GM23338 (cell line): Measurements from ENCODE around the gene GNAS. TPM values are rescaled to one million over a fixed set of nuclear protein-coding genes. Genes with fewer than 3 reads are reported as not detected.
A peak's percentile ranks its signal among the peaks of the same experiment; 100 is the strongest.

Experiments
- ATAC-seq: fragments of 200-7000 bp; cut with Tn5 transposase; 3 replicates; pipeline ENCODE4 v1.9.1; 2020
- DNase-seq: peaks from one replicate; pipeline ENCODE4 v3.0.0-alpha.2; 2015; ENCODE audit warnings: low spot score
- H2AFZ ChIP-seq: fragments of 200-600 bp; sonication (generic); 2 replicates; pipeline ENCODE4 v1.8.0; 2016; ENCODE audit warnings: antibody characterized with exemption, mild to moderate bottlenecking, moderate library complexity
- H3F3A ChIP-seq: fragments of 200-600 bp; sonication (generic); replicated peaks from 2 replicates; pipeline ENCODE4 v1.8.0; 2017; ENCODE audit warnings: antibody characterized with exemption, mixed run types, low read depth
- H3K27ac ChIP-seq: fragments of 200-600 bp; sonication (generic); 2 replicates; pipeline ENCODE4 v1.6.1; 2016; ENCODE audit warnings: low read depth
- H3K27me3 ChIP-seq: fragments of 200-600 bp; sonication (generic); 2 replicates; pipeline ENCODE4 v1.8.0; 2016; ENCODE audit warnings: mild to moderate bottlenecking, mixed run types, moderate library complexity; ENCODE audit not compliant: insufficient read depth
- H3K36me3 ChIP-seq: fragments of 200-600 bp; sonication (generic); 2 replicates; pipeline ENCODE4 v1.8.0; 2016; ENCODE audit warnings: mild to moderate bottlenecking; ENCODE audit not compliant: insufficient read depth
- H3K4me1 ChIP-seq: fragments of 200-600 bp; sonication (generic); 2 replicates; pipeline ENCODE4 v1.8.0; 2016; ENCODE audit warnings: mild to moderate bottlenecking, moderate library complexity; ENCODE audit not compliant: insufficient read depth
- H3K4me2 ChIP-seq: fragments of 200-600 bp; sonication (generic); 2 replicates; pipeline ENCODE4 v1.7.1; 2017; ENCODE audit warnings: mixed run types
- H3K4me3 ChIP-seq: fragments of 200-600 bp; sonication (generic); 2 replicates; pipeline ENCODE4 v1.6.1; 2016; ENCODE audit warnings: mixed run types
- H3K79me2 ChIP-seq: fragments of 200-600 bp; sonication (generic); replicated peaks from 2 replicates; pipeline ENCODE4 v1.8.0; 2017; ENCODE audit warnings: mild to moderate bottlenecking; ENCODE audit not compliant: insufficient read depth
- H3K9me2 ChIP-seq: fragments of 200-600 bp; sonication (generic); 2 replicates; pipeline ENCODE4 v1.8.0; 2017; ENCODE audit not compliant: insufficient read depth
- H4K20me1 ChIP-seq: fragments of 200-600 bp; sonication (generic); replicated peaks from 2 replicates; pipeline ENCODE4 v1.8.0; 2017; ENCODE audit warnings: mild to moderate bottlenecking; ENCODE audit not compliant: insufficient read depth
- H3K27ac Mint-ChIP-seq: 2 replicates; pipeline ENCODE4 v1.8.0; 2020; ENCODE audit warnings: inconsistent platforms, mild to moderate bottlenecking, moderate library complexity, mixed read lengths
- H3K27me3 Mint-ChIP-seq: 3 replicates; pipeline ENCODE4 v1.8.0; 2022; ENCODE audit warnings: low read depth, mild to moderate bottlenecking, moderate library complexity, mixed read lengths, inconsistent platforms; ENCODE audit not compliant: insufficient read depth, poor library complexity
- H3K36me3 Mint-ChIP-seq: 3 replicates; pipeline ENCODE4 v1.8.0; 2021; ENCODE audit warnings: low read depth, mild to moderate bottlenecking, inconsistent platforms, moderate library complexity, mixed read lengths
- H3K4me1 Mint-ChIP-seq: 3 replicates; pipeline ENCODE4 v1.8.0; 2020; ENCODE audit warnings: mild to moderate bottlenecking, inconsistent platforms, mixed read lengths
- H3K4me3 Mint-ChIP-seq: 3 replicates; pipeline ENCODE4 v1.8.0; 2021; ENCODE audit warnings: moderate library complexity, mild to moderate bottlenecking, inconsistent platforms, mixed read lengths
- H3K9me3 Mint-ChIP-seq: 3 replicates; pipeline ENCODE4 v1.8.0; 2020; ENCODE audit warnings: moderate library complexity, mild to moderate bottlenecking, inconsistent platforms, mixed read lengths
- STAT1 ChIP-seq: IDR thresholded peaks from one replicate; pipeline ENCODE4 v1.6.1; 2016; ENCODE audit warnings: antibody characterized with exemption; ENCODE audit not compliant: unreplicated experiment
- polyA plus RNA-seq: library from polyadenylated mRNA; unstranded; fragments of >200 nt; fragmentation: Nextera tagmentation; extraction: Ambion mirVana; gene quantifications from 2 replicates; pipeline ENCODE4 v1.2.1, GENCODE V29; 2016
- total RNA-seq: library from RNA; depleted of rRNA; stranded (reverse); fragments of >200 nt; shearing (Covaris generic); gene quantifications from 2 replicates; pipeline ENCODE4 v1.2.3, GENCODE V29; 2014
- TF ChIP-seq, protein P1 (sequence below): fragments of 250-450 bp; sonication (Bioruptor Pico); IDR thresholded peaks from 2 replicates; pipeline ENCODE4 v1.5.0; 2020; ENCODE audit warnings: mild to moderate bottlenecking, moderate library complexity
- TF ChIP-seq, protein P2 (sequence below): IDR thresholded peaks from one replicate; pipeline ENCODE4 v1.6.1; 2018; ENCODE audit warnings: antibody characterized with exemption; ENCODE audit not compliant: unreplicated experiment

Gene GNAS
- total and polyA plus RNA-seq, 2 experiments from 2014 or later: 917 to 1,042 TPM

DNA sequence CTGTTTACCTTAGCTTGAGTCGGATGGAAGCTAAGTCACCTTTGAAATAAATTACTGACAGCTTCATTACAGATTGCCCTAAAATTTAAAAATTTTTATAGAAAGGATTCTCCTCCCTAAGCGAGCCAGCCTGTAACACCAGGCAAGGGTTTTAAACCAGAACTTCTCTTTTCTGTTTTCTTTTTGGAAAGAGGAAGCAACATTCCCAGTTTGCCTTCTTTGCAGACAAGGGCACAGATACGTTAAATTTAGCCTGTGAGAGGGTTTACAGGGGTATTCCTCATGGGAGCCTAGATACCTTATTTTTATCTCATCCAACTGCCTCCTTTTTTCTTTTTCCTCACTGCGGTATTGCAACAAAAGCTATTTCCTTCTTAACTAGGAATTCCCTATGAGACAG lies 45.0 kb downstream of the GNAS start (continued):
- TF ChIP-seq, protein P1, sequence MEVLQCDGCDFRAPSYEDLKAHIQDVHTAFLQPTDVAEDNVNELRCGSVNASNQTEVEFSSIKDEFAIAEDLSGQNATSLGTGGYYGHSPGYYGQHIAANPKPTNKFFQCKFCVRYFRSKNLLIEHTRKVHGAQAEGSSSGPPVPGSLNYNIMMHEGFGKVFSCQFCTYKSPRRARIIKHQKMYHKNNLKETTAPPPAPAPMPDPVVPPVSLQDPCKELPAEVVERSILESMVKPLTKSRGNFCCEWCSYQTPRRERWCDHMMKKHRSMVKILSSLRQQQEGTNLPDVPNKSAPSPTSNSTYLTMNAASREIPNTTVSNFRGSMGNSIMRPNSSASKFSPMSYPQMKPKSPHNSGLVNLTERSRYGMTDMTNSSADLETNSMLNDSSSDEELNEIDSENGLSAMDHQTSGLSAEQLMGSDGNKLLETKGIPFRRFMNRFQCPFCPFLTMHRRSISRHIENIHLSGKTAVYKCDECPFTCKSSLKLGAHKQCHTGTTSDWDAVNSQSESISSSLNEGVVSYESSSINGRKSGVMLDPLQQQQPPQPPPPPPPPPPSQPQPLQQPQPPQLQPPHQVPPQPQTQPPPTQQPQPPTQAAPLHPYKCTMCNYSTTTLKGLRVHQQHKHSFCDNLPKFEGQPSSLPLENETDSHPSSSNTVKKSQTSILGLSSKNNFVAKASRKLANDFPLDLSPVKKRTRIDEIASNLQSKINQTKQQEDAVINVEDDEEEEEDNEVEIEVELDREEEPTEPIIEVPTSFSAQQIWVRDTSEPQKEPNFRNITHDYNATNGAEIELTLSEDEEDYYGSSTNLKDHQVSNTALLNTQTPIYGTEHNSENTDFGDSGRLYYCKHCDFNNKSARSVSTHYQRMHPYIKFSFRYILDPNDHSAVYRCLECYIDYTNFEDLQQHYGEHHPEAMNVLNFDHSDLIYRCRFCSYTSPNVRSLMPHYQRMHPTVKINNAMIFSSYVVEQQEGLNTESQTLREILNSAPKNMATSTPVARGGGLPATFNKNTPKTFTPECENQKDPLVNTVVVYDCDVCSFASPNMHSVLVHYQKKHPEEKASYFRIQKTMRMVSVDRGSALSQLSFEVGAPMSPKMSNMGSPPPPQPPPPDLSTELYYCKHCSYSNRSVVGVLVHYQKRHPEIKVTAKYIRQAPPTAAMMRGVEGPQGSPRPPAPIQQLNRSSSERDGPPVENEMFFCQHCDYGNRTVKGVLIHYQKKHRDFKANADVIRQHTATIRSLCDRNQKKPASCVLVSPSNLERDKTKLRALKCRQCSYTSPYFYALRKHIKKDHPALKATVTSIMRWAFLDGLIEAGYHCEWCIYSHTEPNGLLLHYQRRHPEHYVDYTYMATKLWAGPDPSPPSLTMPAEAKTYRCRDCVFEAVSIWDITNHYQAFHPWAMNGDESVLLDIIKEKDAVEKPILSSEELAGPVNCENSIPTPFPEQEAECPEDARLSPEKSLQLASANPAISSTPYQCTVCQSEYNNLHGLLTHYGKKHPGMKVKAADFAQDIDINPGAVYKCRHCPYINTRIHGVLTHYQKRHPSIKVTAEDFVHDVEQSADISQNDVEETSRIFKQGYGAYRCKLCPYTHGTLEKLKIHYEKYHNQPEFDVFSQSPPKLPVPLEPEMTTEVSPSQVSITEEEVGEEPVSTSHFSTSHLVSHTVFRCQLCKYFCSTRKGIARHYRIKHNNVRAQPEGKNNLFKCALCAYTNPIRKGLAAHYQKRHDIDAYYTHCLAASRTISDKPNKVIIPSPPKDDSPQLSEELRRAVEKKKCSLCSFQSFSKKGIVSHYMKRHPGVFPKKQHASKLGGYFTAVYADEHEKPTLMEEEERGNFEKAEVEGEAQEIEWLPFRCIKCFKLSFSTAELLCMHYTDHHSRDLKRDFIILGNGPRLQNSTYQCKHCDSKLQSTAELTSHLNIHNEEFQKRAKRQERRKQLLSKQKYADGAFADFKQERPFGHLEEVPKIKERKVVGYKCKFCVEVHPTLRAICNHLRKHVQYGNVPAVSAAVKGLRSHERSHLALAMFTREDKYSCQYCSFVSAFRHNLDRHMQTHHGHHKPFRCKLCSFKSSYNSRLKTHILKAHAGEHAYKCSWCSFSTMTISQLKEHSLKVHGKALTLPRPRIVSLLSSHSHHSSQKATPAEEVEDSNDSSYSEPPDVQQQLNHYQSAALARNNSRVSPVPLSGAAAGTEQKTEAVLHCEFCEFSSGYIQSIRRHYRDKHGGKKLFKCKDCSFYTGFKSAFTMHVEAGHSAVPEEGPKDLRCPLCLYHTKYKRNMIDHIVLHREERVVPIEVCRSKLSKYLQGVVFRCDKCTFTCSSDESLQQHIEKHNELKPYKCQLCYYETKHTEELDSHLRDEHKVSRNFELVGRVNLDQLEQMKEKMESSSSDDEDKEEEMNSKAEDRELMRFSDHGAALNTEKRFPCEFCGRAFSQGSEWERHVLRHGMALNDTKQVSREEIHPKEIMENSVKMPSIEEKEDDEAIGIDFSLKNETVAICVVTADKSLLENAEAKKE: no peak

DNA sequence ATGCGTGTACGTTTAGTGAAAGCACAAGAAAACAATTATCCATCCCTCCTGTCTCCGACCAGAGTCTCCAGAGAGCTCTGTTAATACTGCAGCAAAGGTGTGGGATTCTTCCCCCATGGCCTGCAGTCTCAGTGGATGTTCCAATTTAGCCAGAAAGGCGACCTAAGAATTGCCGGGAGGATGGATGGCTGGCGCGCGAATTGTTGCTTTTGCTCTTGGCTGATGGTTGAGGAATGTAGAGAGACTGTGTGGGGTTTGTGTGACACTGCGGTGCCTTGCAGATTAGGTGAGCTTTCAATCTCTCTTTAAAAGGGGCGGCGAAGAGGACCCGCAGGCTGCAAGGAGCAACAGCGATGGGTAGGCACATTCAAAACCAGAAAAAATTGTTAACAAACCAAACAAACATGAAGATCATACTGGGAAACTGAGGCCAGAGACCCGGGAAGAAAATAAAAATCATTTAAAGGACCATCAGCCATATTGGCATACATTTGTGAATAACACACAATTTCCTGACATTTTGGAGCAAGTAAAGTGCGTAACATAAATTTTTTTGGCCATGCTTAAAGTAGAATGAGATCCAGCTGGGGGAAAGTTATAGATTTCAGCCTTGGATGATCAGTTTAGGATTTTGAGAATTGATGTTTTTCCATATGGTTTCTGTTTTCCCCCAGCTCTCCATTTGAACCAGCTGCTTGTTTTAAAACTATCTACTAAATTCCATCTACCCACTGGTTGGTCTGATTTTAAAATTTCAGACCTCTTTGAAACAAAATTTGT lies 46.3 kb downstream of the GNAS start:
- Histone ChIP-seq H3K27me3 (no peaks in the 10 kb centered on the region), H3F3A (no peaks in the 10 kb centered on the region), H3K4me3 (no peak overlapping the region), H3K4me1 (peaks cover 83% of the 10 kb centered on the region), H4K20me1 (peaks cover 63% of the 10 kb centered on the region), H2AFZ (no peak overlapping the region), H3K9me2 (no peaks in the 10 kb centered on the region), H3K36me3 (peaks cover 7% of the 10 kb centered on the region), H3K27ac (peak overlapping the region; percentile 50), H3K4me2 (peak overlapping the region; percentile 62), H3K79me2 (peaks cover 100% of the 10 kb centered on the region)
- Mint-ChIP-seq H3K9me3 (no peaks in the 10 kb centered on the region), H3K4me1 (peaks cover 85% of the 10 kb centered on the region), H3K27me3 (peaks cover 15% of the 10 kb centered on the region), H3K27ac (no peak overlapping the region; the same call in 1 of the 2 replicates), H3K4me3 (peak overlapping the region; percentile 27; the same call in 1 of the 3 replicates), H3K36me3 (peaks cover 75% of the 10 kb centered on the region)
- DNase-seq (no peak), ATAC-seq (peak; percentile 23)
- TF ChIP-seq, protein P2, sequence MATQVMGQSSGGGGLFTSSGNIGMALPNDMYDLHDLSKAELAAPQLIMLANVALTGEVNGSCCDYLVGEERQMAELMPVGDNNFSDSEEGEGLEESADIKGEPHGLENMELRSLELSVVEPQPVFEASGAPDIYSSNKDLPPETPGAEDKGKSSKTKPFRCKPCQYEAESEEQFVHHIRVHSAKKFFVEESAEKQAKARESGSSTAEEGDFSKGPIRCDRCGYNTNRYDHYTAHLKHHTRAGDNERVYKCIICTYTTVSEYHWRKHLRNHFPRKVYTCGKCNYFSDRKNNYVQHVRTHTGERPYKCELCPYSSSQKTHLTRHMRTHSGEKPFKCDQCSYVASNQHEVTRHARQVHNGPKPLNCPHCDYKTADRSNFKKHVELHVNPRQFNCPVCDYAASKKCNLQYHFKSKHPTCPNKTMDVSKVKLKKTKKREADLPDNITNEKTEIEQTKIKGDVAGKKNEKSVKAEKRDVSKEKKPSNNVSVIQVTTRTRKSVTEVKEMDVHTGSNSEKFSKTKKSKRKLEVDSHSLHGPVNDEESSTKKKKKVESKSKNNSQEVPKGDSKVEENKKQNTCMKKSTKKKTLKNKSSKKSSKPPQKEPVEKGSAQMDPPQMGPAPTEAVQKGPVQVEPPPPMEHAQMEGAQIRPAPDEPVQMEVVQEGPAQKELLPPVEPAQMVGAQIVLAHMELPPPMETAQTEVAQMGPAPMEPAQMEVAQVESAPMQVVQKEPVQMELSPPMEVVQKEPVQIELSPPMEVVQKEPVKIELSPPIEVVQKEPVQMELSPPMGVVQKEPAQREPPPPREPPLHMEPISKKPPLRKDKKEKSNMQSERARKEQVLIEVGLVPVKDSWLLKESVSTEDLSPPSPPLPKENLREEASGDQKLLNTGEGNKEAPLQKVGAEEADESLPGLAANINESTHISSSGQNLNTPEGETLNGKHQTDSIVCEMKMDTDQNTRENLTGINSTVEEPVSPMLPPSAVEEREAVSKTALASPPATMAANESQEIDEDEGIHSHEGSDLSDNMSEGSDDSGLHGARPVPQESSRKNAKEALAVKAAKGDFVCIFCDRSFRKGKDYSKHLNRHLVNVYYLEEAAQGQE: no peak
- TF ChIP-seq STAT1: no peak
